ENCODE measurements around the gene ACO1.

ACO1 gene

GRCh38 chr9:32424616-32425015, 40.2 kb downstream of the ACO1 start:
- DNase-seq = no peak

GRCh38 chr9:32426278-32426939, 42.0 kb downstream of the ACO1 start:
- no peak for DNase-seq

GRCh38 chr9:32427111-32427873, 42.8 kb downstream of the ACO1 start:
- DNase-seq = no peak

- DNase-seq = no peak
Measured at GRCh38 chr9:32430720-32431119, 46.3 kb downstream of the ACO1 start.

GRCh38 chr9:32431196-32431595, 46.8 kb downstream of the ACO1 start:
- no peak for DNase-seq

DNA sequence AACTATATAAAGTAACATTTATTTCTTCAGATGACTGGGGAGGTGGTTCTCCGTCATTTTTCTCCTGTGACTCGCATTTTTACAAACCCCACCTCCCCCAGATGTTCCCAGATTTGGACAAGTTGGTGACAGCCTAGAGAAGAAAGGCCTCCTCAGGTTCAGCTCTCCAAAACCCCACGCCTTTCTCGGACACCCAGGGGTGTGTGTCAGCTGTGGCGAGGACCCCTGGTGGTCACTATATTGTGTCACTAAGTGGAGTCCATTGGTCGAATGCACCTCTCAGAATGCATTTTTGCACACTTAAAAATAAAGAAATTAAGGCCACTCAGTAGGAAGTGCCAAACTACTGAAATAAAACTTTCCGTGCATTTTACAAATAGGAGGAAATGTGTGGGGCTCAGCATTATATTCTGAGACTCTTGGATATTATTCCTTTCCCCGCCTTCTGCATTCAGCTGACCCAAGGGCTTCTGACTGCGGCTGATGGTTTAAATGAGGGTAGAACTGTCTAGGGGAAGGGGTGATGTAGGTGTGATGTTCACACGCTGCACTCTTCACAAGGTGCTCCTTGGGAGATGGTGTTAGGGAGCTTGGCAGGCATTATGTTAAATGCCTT, 47.6 kb downstream of the ACO1 start:
- peak; percentile 35 for DNase-seq

DNA sequence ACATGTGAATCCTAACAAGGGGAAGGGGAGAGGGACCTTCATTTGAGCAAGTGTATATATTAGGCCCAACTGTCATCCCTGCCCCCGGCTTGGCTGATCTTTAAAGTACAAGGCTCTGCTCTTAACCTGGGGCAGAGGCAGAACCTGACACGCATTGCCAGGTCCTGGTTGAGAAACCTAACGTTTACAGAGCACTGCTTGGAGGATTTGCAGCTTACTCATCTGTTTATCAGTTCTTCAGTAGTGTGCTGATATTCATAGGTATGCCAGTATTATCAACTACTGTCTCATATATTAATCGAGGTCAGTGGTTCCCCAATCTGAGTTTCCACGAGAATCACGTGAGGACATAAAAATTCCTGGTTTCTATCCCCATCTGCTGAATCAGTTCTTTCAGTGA, 50.4 kb downstream of the ACO1 start:
- no peak for DNase-seq

GRCh38 chr9:32441678-32442077, 57.2 kb downstream of the ACO1 start:
- DNase-seq = no peak

DNA sequence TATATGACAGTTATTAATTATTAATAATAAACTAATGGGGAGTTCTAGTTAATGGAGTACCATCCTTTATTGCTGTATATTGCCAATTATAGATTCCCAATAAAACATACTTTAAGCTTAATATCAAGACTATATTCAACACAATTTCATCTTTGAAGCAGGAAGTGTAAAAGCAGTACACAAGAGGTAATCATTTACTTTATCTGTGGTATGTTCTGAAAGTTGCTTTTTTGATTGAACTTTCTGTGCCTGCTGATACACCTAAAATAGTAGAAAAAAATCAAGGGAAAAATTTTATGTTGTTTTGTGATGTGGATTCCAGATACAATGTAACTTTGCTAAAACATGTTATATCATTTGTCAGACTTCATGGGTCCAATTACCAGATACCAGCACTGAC, 58.0 kb downstream of the ACO1 start:
- DNase-seq = no peak

GRCh38 chr9:32449969-32450368, 65.5 kb downstream of the ACO1 start:
- DNase-seq = no peak

DNA sequence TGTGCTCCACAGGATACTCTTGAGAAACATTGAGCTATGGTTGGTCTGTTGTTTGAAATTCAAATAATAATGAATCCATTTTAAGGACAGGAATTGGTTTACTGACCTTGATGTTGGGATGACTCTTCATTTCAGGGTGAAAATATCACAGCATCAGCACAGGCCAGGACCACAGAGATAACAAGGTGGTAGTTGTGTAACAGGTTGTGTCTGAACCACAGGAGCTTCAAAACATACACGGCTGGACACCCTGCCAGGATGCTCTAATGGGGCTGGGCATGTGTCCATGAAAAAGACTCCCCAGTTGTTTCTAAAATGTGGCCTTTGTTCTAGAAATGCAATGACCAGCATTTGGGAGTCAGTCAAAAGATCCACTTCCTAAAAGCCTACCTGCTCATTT, 69.8 kb downstream of the ACO1 start:
- DNase-seq = no peak

DNA sequence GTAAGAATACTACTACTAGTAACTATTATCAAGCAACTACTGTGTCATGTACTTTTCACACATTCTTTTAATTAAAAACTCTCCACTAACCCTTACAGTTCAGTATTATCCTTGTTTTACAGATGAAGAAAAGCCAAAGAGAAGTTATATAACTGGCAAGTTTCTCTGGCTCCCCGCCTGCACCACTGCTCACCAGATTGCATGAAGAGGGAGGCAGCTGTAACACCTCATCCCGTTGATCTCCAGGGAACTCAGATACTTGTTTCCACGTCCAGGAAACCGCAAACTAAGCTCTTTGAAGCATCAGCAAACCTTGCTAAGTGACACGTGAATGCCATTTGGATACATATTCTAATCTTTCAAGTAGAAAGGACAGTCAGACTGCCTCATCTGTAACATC, 71.3 kb downstream of the ACO1 start:
- DNase-seq = no peak

DNA sequence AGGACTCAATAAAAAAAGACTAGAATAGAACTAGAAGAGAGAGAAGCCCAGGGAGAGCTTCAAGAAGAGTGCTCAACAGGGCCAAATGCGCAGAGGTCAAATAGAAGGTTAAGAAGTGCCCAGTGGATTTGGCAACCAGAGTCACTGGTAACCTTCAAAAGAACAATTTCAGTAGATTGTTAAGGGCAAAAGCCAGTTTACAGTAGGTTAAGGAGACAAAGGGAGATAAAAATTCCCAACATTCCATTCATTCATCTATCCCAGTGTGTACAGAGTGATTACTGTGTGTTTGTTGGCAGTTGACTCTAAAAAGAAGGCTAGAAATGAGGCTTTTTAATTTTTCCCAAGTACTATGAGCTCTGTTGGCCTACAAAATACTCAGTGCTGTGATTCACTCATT, 72.1 kb downstream of the ACO1 start:
- no peak for DNase-seq

GRCh38 chr9:32463500-32464293, 79.3 kb downstream of the ACO1 start:
- DNase-seq = no peak

- no peak for DNase-seq
Measured at GRCh38 chr9:32468740-32469139, 84.3 kb downstream of the ACO1 start.

DNA sequence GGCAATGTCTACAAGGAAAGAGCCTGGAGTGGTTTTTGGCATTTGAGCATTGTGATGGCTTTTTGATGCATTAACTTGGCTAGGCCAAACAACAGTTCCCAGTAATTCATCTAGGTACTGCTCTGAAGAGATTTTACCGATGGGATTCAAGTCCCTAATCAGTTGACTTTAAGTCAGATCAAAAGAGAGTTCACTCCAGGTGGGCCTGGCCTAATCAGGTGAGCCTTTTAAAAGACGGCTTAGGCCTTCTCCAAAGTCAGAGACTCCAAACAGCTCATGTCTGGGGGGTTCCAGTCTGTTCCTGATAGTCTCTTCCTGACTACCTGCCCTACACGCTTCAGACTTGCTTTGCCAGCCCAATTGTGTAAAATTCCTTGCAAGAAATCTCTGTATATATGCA, 87.9 kb downstream of the ACO1 start:
- no peak for DNase-seq

- DNase-seq = no peak
Measured at GRCh38 chr9:32483343-32483742, 98.9 kb downstream of the ACO1 start.

DNA sequence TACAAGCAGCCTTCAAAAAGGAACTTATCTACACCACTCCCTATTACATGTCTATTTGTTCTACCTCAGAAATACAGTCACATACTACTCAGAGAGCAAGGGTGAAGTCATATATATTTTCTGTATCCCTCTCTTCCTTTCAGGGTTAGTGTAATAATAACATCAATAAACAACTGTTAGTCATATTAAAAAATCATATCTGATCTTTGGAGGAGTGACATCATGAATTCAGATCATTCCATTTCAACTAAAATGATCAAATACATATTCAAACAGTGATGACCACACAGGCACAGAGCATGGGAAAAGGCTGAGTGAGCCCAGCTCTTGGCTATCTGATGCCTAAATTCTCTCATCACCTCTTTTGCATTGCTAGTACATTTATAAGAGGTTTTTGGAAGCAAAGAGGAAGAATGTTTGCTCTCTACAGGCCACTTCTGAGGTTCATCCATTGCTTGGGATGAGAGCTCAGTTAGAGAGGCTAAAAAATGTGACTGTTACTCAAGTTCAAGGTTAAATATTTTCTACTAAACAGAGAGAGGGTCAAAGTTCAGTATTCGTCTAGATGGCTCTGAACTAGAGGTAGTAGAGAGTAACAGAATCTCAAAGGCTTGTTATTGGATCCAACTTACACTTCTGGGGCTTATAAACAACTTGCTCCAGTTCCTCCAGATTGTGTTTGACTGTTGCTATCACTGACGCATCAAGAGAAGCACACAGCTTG, 102.6 kb downstream of the ACO1 start:
- DNase-seq = no peak

GRCh38 chr9:32487981-32488380, 103.5 kb downstream of the ACO1 start:
- no peak for DNase-seq

GRCh38 chr9:32490601-32491000, 106.2 kb downstream of the ACO1 start:
- DNase-seq = no peak

DNA sequence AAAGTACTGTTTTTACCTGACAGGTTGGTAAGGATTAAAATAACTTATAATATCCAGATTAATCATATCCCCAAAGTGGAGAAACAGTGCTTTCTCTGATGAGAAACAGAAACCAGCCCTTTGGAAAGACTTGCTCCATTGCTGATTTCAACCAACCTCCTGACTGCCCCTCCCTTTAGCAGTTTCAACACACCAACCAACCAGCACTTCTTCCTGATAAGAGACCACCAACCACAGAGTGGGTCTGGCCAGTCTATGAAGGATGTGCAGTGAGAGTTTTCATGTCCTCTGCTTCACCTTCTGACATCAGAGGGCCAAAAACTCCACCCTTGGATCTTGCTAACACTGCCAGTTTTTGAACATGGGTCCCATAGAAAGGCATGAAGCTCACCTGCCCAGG, 113.5 kb downstream of the ACO1 start:
- DNase-seq = no peak

DNA sequence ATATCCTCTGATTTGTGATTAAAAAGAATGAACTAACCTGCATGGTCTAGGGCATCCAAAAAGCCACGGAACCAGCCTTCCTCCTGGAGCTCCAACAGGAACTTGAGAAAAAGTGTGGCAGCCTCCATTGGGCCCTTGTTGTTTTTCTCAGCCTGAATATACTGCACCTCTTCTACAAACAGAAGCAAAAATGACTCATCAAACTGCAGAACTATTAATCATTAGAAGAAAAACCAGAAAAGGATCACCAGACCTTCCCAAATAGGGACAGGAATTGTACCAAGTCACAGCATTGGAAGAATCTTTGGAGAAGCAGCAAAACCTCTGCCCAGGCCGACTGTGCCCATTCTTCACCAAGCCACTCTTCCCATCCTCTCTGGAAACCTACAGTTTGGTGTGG, 116.3 kb downstream of the ACO1 start:
- DNase-seq = no peak

- DNase-seq = no peak
Measured at GRCh38 chr9:32501868-32502267, 117.4 kb downstream of the ACO1 start.
